Measurements from ENCODE around the gene GLIS2.

The GLIS2 gene

GRCh38 chr16:4380119-4381063, 64.5 kb downstream of the GLIS2 start:
- DNase-seq (ENCODE audit: low read depth): no peak
- in situ Hi-C loops (cut with HindIII; ENCODE audit: low sequenced_read_pairs): no loop called here
- no peak overlapping the region for H3K4me3 ChIP-seq (ENCODE audit: low read depth, low read length)
- no peak for TF ChIP-seq CTCF (IDR thresholded peaks at IDR 0.05; ENCODE audit: low read depth, low read length, missing control alignments)

GRCh38 chr16:4381072-4381934, 65.4 kb downstream of the GLIS2 start:
- no peak overlapping the region for H3K4me3 ChIP-seq (ENCODE audit: low read depth, low read length)
- DNase-seq (ENCODE audit: low read depth): no peak
- TF ChIP-seq CTCF (IDR thresholded peaks at IDR 0.05; ENCODE audit: low read depth, low read length, missing control alignments): no peak
- in situ Hi-C loops (cut with HindIII; ENCODE audit: low sequenced_read_pairs): no loop called here

- H3K4me3 ChIP-seq (ENCODE audit: low read depth, low read length): no peak overlapping the region
- in situ Hi-C loops (cut with HindIII; ENCODE audit: low sequenced_read_pairs): no loop called here
- DNase-seq (ENCODE audit: low read depth): no peak
- TF ChIP-seq CTCF (IDR thresholded peaks at IDR 0.05; ENCODE audit: low read depth, low read length, missing control alignments): no peak
These were observed 66.3 kb downstream of the GLIS2 start for GRCh38 chr16:4381935-4382794.

GRCh38 chr16:4382795-4383357, 67.0 kb downstream of the GLIS2 start:
- no peak for DNase-seq (ENCODE audit: low read depth)
- no peak overlapping the region for H3K4me3 ChIP-seq (ENCODE audit: low read depth, low read length)
- TF ChIP-seq CTCF (IDR thresholded peaks at IDR 0.05; ENCODE audit: low read depth, low read length, missing control alignments): no peak
- in situ Hi-C loops (cut with HindIII; ENCODE audit: low sequenced_read_pairs): no loop called here

- no peak overlapping the region for H3K4me3 ChIP-seq (ENCODE audit: low read depth, low read length)
- no peak for TF ChIP-seq CTCF (IDR thresholded peaks at IDR 0.05; ENCODE audit: low read depth, low read length, missing control alignments)
- no peak for DNase-seq (ENCODE audit: low read depth)
- in situ Hi-C loops (cut with HindIII; ENCODE audit: low sequenced_read_pairs): no loop called here
These were observed 68.0 kb downstream of the GLIS2 start for GRCh38 chr16:4383591-4384444.
